ENCODE data around the gene SPATA9. TPM values are rescaled to one million over a fixed set of nuclear protein-coding genes. Genes with fewer than 3 reads are reported as not detected.

The SPATA9 gene
- total and polyA plus RNA-seq, 2 of the 8 experiments (the other 6 are each of a cell fraction or from before 2014, with no cell fraction given), result not detected

- Histone ChIP-seq H4K20me1 (replicated peaks in 1 of 2; ENCODE audit: control insufficient read depth in 1 of 2, insufficient read depth in 2 of 2, low read length in 2 of 2) (no peaks in the 10 kb centered on the region), H3K23me2 (ENCODE audit: low read depth, low read length) (peaks cover 9% of the 10 kb centered on the region), H3K9me3 (ENCODE audit: insufficient read depth in 2 of 2, low read depth in 1 of 2, low read length in 1 of 2) (no peaks in the 10 kb centered on the region), H2AK5ac (ENCODE audit: low read depth, low read length) (no peak overlapping the region), H3K79me1 (ENCODE audit: low read depth, low read length) (no peaks in the 10 kb centered on the region), H2BK12ac (ENCODE audit: low read depth, low read length) (no peak overlapping the region; the same call in 1 of the 2 replicates), H3K27me3 (replicated peaks in 1 of 4; ENCODE audit: control insufficient read depth in 3 of 4, extremely low read depth in 1 of 4, insufficient read depth in 3 of 4, low read length in 3 of 4) (peaks cover 0 to 11% (median 9%) of the 10 kb centered on the region in 4 experiments; a peak in 6 of 7 replicates), H3K4me3 (ENCODE audit: extremely low read depth in 1 of 4, insufficient read depth in 2 of 4, low read depth in 3 of 4, low read length in 4 of 4) (no peak overlapping the region), H4K8ac (ENCODE audit: extremely low read depth, insufficient read depth, low read length) (no peak overlapping the region; the same call in 1 of the 2 replicates), H3K18ac (ENCODE audit: extremely low read depth, low read length) (peak overlapping the region; percentile 83; the same call in 1 of the 2 replicates), H3K36me3 (ENCODE audit: control insufficient read depth in 2 of 4, insufficient read depth in 4 of 4, low read length in 3 of 4) (no peaks in the 10 kb centered on the region), H3K23ac (ENCODE audit: insufficient read length) (no peak overlapping the region), H3K9ac (replicated peaks in 1 of 4; ENCODE audit: extremely low read depth in 1 of 4, low read depth in 3 of 4, low read length in 3 of 4) (no peak overlapping the region), H3K56ac (replicated peaks; ENCODE audit: insufficient read length, low read depth, low read length) (no peak overlapping the region), H2BK15ac (ENCODE audit: low read length) (0 out of 2 replicates have a peak overlapping the region, but pooled peaks have one; percentile 54), H2BK20ac (ENCODE audit: low read length) (no peak overlapping the region), H3K4ac (replicated peaks; ENCODE audit: insufficient read length, low read depth, low read length) (no peak overlapping the region), H2BK5ac (ENCODE audit: low read depth, low read length) (no peak overlapping the region), H2AFZ (ENCODE audit: low read length) (no peak overlapping the region; the same call in 1 of the 2 replicates), H3K4me1 (replicated peaks in 1 of 4; ENCODE audit: control insufficient read depth in 3 of 4, insufficient read depth in 4 of 4, low read length in 3 of 4) (peaks cover 2 to 10% (median 5%) of the 10 kb centered on the region in 4 experiments; a peak in 3 of 7 replicates), H2BK120ac (replicated peaks; ENCODE audit: low read depth, low read length) (no peak overlapping the region), H3K79me2 (ENCODE audit: control insufficient read depth in 1 of 2, insufficient read depth in 2 of 2, low read length in 2 of 2) (no peaks in the 10 kb centered on the region), H4K91ac (replicated peaks; ENCODE audit: insufficient read length, low read length) (no peak overlapping the region), H3K27ac (ENCODE audit: low read depth, low read length) (no peak overlapping the region; the same call in 1 of the 2 replicates), H4K5ac (ENCODE audit: insufficient read length, low read depth, low read length) (no peak overlapping the region), H3K4me2 (ENCODE audit: insufficient read depth in 1 of 2, low read depth in 2 of 2, low read length in 2 of 2) (peak overlapping the region in 1 of 2 experiments; percentile 84; a peak in 1 of 4 replicates), H3K14ac (ENCODE audit: insufficient read length) (no peak overlapping the region)
- ChIA-PET POLR2A (ENCODE audit: partially characterized antibody) (interaction anchor here (0.8 to 4.3 kb wide), 5 partner anchors 9 to 65 kb away, joined by 3 to 24 read pairs (median 4); partner anchors contain the start of genes RFESD and RHOBTB3), CTCF (ENCODE audit: partially characterized antibody) (interaction anchor here (0.9 to 1.7 kb wide), 4 partner anchors 18 to 70 kb away, joined by 3 to 4 read pairs (median 3); partner anchors contain the start of gene RHOBTB3)
- DNase-seq (ENCODE audit: low read depth in 1 of 2, low spot score in 2 of 2) (no peak), FAIRE-seq (no peak)
- TF ChIP-seq POU5F1 (IDR thresholded peaks at IDR 0.05; ENCODE audit: low read depth, low read length), result no peak
- TF ChIP-seq NRF1 (IDR thresholded peaks at IDR 0.05; ENCODE audit: low read depth, low read length), result no peak
- TF ChIP-seq RBBP5 (IDR thresholded peaks at IDR 0.05; ENCODE audit: borderline replicate concordance, low read depth, low read length), result no peak
- no peak for TF ChIP-seq CTCF (IDR thresholded peaks at IDR 0.05; ENCODE audit: control extremely low read depth in 1 of 3, insufficient read depth in 1 of 3, low read depth in 1 of 3, low read length in 3 of 3)
- no peak for TF ChIP-seq KDM1A (IDR thresholded peaks at IDR 0.05; ENCODE audit: borderline replicate concordance, low read length)
- no peak for TF ChIP-seq SP4 (IDR thresholded peaks at IDR 0.05; ENCODE audit: low read length)
- no peak for TF ChIP-seq CREB1 (IDR thresholded peaks at IDR 0.05)
- no peak for TF ChIP-seq FOSL1 (IDR thresholded peaks at IDR 0.05; ENCODE audit: insufficient read depth, low read depth, low read length)
- no peak for TF ChIP-seq CHD1 (IDR thresholded peaks at IDR 0.05; ENCODE audit: low read depth, low read length)
- whole genome bisulfite sequencing, 2 experiments (ENCODE audit: extremely low coverage in 1 of 2, insufficient coverage in 1 of 2, insufficient read length in 1 of 2, insufficient replicate concordance in 2 of 2, low coverage in 1 of 2, low lambda C conversion rate in 2 of 2, missing lambda C conversion rate in 1 of 2), result 75% methylated on average over 2 of the region's 2 CpGs; no CpG with 5 or more reads in 1 of the 2 experiments
These were observed 29.7 kb upstream of the SPATA9 start for GRCh38 chr5:95712347-95712958.
